GM12878 (cell line): ENCODE results near the gene SHROOM3.

Experiments used
- IKZF2 ChIP-seq, 2 experiments: fragments of 450-650 bp; IDR thresholded peaks; 2 replicates each; pipeline ENCODE4 v1.6.1; 2017; ENCODE audit warnings: mild to moderate bottlenecking in 2 of 2, moderate library complexity in 2 of 2
- SP1 ChIP-seq: IDR thresholded peaks from one replicate; pipeline ENCODE4 v1.6.1; 2011; ENCODE audit warnings: low read depth, low read length
- TAF1 ChIP-seq: IDR thresholded peaks from 2 replicates; pipeline ENCODE4 v1.6.1; 2011; ENCODE audit warnings: mild to moderate bottlenecking, low read depth, low read length, borderline replicate concordance
- TF ChIP-seq, protein P1 (sequence below), 3 experiments: IDR thresholded peaks in 2 of 3; conservative IDR thresholded peaks in 1 of 3; 2 replicates each; pipeline ENCODE4 v1.5.1; 2011; ENCODE audit warnings: low read depth in 3 of 3, low read length in 3 of 3, mild to moderate bottlenecking in 3 of 3, control low read depth in 2 of 3, moderate library complexity in 2 of 3, inconsistent platforms in 1 of 3, mixed read lengths in 1 of 3; ENCODE audit not compliant: control insufficient read depth in 2 of 3, insufficient read depth in 1 of 3; ENCODE audit errors: extremely low read depth in 1 of 3

DNA sequence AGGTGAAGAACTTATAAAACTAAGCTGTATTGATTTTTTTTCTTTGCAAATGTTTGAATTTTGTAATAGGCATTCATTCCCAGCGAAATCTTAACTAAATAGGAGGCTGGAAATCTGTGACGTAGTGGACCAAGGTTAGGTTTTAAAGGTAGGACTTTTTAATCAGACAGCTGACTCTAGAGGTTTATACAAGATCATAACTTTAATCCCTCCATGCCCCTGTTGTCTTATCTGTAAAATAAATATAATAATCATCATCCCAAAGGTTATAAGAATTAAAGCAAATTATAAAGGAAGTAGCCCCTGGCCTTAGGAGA lies 101.3 kb downstream of the SHROOM3 start:
- no peak for TF ChIP-seq IKZF2 (IDR thresholded peaks at IDR 0.05)
- no peak for TF ChIP-seq TAF1
- TF ChIP-seq, protein P1, sequence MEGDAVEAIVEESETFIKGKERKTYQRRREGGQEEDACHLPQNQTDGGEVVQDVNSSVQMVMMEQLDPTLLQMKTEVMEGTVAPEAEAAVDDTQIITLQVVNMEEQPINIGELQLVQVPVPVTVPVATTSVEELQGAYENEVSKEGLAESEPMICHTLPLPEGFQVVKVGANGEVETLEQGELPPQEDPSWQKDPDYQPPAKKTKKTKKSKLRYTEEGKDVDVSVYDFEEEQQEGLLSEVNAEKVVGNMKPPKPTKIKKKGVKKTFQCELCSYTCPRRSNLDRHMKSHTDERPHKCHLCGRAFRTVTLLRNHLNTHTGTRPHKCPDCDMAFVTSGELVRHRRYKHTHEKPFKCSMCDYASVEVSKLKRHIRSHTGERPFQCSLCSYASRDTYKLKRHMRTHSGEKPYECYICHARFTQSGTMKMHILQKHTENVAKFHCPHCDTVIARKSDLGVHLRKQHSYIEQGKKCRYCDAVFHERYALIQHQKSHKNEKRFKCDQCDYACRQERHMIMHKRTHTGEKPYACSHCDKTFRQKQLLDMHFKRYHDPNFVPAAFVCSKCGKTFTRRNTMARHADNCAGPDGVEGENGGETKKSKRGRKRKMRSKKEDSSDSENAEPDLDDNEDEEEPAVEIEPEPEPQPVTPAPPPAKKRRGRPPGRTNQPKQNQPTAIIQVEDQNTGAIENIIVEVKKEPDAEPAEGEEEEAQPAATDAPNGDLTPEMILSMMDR (IDR thresholded peaks at IDR 0.05 in 2 of 3, conservative IDR thresholded peaks at IDR 0.05 in 1 of 3; ENCODE audit: control insufficient read depth in 2 of 3, extremely low read depth in 1 of 3, insufficient read depth in 1 of 3, low read depth in 3 of 3, low read length in 3 of 3), result no peak
- no peak for TF ChIP-seq SP1
